Measurements from ENCODE around the gene RNF144B. TPM values are rescaled to one million over a fixed set of nuclear protein-coding genes. Genes with fewer than 3 reads are reported as not detected.
A peak's percentile ranks its signal among the peaks of the same experiment; 100 is the strongest.

The RNF144B gene
- total and polyA plus RNA-seq, 2 of the 13 experiments (the other 11 are each of a cell fraction or from before 2014, with no cell fraction given), result 1.8 to 4.3 TPM

DNA sequence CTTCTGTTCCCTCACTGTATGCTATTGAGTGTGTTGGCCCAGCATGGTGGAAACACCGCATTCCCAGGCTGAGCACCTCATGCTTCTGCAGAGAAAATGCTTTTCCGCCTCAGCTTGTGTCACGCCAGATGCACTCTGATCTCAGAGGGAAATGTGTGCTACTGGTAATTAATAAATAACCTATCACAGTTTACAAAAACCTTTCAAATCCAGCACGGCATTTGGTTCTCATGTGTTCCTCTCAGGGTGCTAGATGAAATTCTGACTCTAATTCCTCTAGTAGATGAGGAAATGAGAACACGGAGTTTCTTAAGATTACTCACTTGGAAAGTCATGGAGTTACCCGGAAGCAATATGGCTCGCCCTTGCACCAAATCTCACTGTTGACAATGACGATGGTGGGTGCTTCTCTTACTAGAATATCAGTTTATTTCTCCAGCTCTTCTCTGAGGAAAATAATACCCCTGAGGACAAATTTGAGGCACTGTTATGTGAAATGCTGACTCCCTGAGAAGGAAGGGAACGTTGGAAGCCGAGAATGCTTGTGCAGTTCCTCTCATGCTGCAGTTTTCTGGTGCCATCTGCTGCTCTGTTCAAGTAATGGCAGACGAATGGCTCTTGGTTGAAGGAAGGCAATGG, 116.6 kb downstream of the RNF144B start (continued):
- TF ChIP-seq, protein P1, sequence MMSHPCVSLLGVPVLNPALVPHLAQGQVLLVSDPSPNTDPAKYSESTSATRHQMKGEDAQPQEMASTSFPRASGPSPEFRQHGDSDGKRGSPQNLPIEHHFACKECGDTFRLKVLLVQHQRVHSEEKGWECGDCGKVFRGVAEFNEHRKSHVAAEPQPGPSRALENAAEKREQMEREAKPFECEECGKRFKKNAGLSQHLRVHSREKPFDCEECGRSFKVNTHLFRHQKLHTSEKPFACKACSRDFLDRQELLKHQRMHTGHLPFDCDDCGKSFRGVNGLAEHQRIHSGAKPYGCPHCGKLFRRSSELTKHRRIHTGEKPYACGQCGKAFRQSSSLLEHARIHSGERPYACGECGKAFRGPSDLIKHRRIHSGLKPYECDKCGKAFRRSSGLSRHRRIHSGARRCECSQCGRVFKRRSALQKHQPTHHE (CRISPR knock-in tag; IDR thresholded peaks at IDR 0.05; ENCODE audit: borderline replicate concordance), result no peak
- TF ChIP-seq ZNF841 (CRISPR knock-in tag; IDR thresholded peaks at IDR 0.05; ENCODE audit: borderline replicate concordance), result no peak
- 0 out of 2 replicates have a peak, but pooled peaks have one; percentile 28 for TF ChIP-seq PHF21A (CRISPR knock-in tag; IDR thresholded peaks at IDR 0.05)
- TF ChIP-seq FOXA1 (IDR thresholded peaks at IDR 0.05), result no peak
- no peak for TF ChIP-seq FOXA1 (CRISPR knock-in tag; IDR thresholded peaks at IDR 0.05)
- TF ChIP-seq ZNF414 (CRISPR knock-in tag; IDR thresholded peaks at IDR 0.05), result no peak
- TF ChIP-seq MYC (CRISPR knock-in tag; IDR thresholded peaks at IDR 0.05; ENCODE audit: borderline replicate concordance), result no peak
- TF ChIP-seq, protein P2, sequence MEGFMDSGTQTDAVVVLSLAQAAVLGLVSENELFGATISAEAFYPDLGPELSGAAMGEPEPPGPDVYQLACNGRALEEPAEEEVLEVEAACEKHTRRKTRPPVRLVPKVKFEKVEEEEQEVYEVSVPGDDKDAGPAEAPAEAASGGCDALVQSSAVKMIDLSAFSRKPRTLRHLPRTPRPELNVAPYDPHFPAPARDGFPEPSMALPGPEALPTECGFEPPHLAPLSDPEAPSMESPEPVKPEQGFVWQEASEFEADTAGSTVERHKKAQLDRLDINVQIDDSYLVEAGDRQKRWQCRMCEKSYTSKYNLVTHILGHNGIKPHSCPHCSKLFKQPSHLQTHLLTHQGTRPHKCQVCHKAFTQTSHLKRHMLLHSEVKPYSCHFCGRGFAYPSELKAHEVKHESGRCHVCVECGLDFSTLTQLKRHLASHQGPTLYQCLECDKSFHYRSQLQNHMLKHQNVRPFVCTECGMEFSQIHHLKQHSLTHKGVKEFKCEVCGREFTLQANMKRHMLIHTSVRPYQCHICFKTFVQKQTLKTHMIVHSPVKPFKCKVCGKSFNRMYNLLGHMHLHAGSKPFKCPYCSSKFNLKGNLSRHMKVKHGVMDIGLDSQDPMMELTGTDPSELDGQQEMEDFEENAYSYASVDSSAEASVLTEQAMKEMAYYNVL (CRISPR knock-in tag; IDR thresholded peaks at IDR 0.05; ENCODE audit: borderline replicate concordance), result peak; percentile 38; the same call in 1 of the 2 replicates
- TF ChIP-seq ZEB1 (IDR thresholded peaks at IDR 0.05; ENCODE audit: insufficient replicate concordance, low read depth), result no peak
- TF ChIP-seq, protein P3, sequence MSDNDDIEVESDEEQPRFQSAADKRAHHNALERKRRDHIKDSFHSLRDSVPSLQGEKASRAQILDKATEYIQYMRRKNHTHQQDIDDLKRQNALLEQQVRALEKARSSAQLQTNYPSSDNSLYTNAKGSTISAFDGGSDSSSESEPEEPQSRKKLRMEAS (IDR thresholded peaks at IDR 0.05), result 0 out of 2 replicates have a peak, but pooled peaks have one; percentile 28
- no peak for TF ChIP-seq CHCHD3 (CRISPR knock-in tag; IDR thresholded peaks at IDR 0.05)
- no peak for TF ChIP-seq ZNF253 (CRISPR knock-in tag; IDR thresholded peaks at IDR 0.05; ENCODE audit: borderline replicate concordance)
- no peak for TF ChIP-seq FOXA3 (CRISPR knock-in tag; IDR thresholded peaks at IDR 0.05)
- no peak for TF ChIP-seq ZNF564 (CRISPR knock-in tag; IDR thresholded peaks at IDR 0.05)
- TF ChIP-seq HNF4G (IDR thresholded peaks at IDR 0.05; ENCODE audit: borderline replicate concordance, low read depth, low read length), result no peak
- no peak for TF ChIP-seq HNF4G (CRISPR knock-in tag; IDR thresholded peaks at IDR 0.05; ENCODE audit: borderline replicate concordance, low read depth)
- TF ChIP-seq ZNF101 (CRISPR knock-in tag; IDR thresholded peaks at IDR 0.05; ENCODE audit: borderline replicate concordance, low read depth), result no peak
- TF ChIP-seq, protein P4, sequence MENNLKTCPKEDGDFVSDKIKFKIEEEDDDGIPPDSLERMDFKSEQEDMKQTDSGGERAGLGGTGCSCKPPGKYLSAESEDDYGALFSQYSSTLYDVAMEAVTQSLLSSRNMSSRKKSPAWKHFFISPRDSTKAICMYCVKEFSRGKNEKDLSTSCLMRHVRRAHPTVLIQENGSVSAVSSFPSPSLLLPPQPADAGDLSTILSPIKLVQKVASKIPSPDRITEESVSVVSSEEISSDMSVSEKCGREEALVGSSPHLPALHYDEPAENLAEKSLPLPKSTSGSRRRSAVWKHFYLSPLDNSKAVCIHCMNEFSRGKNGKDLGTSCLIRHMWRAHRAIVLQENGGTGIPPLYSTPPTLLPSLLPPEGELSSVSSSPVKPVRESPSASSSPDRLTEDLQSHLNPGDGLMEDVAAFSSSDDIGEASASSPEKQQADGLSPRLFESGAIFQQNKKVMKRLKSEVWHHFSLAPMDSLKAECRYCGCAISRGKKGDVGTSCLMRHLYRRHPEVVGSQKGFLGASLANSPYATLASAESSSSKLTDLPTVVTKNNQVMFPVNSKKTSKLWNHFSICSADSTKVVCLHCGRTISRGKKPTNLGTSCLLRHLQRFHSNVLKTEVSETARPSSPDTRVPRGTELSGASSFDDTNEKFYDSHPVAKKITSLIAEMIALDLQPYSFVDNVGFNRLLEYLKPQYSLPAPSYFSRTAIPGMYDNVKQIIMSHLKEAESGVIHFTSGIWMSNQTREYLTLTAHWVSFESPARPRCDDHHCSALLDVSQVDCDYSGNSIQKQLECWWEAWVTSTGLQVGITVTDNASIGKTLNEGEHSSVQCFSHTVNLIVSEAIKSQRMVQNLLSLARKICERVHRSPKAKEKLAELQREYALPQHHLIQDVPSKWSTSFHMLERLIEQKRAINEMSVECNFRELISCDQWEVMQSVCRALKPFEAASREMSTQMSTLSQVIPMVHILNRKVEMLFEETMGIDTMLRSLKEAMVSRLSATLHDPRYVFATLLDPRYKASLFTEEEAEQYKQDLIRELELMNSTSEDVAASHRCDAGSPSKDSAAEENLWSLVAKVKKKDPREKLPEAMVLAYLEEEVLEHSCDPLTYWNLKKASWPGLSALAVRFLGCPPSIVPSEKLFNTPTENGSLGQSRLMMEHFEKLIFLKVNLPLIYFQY (CRISPR knock-in tag; IDR thresholded peaks at IDR 0.05; ENCODE audit: borderline replicate concordance), result no peak
- TF ChIP-seq RBFOX2 (IDR thresholded peaks at IDR 0.05; ENCODE audit: low read depth, low read length), result no peak
- no peak for TF ChIP-seq HOXA9 (CRISPR knock-in tag; IDR thresholded peaks at IDR 0.05; ENCODE audit: borderline replicate concordance)
- TF ChIP-seq AKAP8 (CRISPR knock-in tag; IDR thresholded peaks at IDR 0.05), result no peak
- no peak for TF ChIP-seq NFIC (IDR thresholded peaks at IDR 0.05; ENCODE audit: low read length)
